HCT116 (cell line): ENCODE results near the gene UACA.

Experiments
- ATF3 ChIP-seq: IDR thresholded peaks from 2 replicates; pipeline ENCODE4 v1.6.1; 2012
- CTCF ChIP-seq, 3 experiments: fragments of 200-600 bp in 1 of 3; sonication (generic) in 1 of 3; IDR thresholded peaks in 2 of 3; conservative IDR thresholded peaks in 1 of 3; 2 replicates each; pipeline ENCODE4 v1.5.1; 2012 to 2017; ENCODE audit warnings: low read depth in 2 of 3, low read length in 2 of 3, antibody characterized with exemption in 1 of 3, borderline replicate concordance in 1 of 3, control low read depth in 1 of 3, mild to moderate bottlenecking in 1 of 3, mixed read lengths in 1 of 3, mixed run types in 1 of 3, moderate library complexity in 1 of 3; ENCODE audit not compliant: insufficient read depth in 1 of 3
- EGR1 ChIP-seq: IDR thresholded peaks from 2 replicates; pipeline ENCODE4 v1.6.1; 2012; ENCODE audit warnings: low read depth
- EZH2 ChIP-seq: fragments of 200-600 bp; sonication (generic); IDR thresholded peaks from 2 replicates; pipeline ENCODE4 v1.6.1; 2017; ENCODE audit warnings: antibody characterized with exemption, mixed run types
- RAD21 ChIP-seq: IDR thresholded peaks from 2 replicates; pipeline ENCODE4 v1.6.1; 2012; ENCODE audit warnings: low read depth, mild to moderate bottlenecking

DNA sequence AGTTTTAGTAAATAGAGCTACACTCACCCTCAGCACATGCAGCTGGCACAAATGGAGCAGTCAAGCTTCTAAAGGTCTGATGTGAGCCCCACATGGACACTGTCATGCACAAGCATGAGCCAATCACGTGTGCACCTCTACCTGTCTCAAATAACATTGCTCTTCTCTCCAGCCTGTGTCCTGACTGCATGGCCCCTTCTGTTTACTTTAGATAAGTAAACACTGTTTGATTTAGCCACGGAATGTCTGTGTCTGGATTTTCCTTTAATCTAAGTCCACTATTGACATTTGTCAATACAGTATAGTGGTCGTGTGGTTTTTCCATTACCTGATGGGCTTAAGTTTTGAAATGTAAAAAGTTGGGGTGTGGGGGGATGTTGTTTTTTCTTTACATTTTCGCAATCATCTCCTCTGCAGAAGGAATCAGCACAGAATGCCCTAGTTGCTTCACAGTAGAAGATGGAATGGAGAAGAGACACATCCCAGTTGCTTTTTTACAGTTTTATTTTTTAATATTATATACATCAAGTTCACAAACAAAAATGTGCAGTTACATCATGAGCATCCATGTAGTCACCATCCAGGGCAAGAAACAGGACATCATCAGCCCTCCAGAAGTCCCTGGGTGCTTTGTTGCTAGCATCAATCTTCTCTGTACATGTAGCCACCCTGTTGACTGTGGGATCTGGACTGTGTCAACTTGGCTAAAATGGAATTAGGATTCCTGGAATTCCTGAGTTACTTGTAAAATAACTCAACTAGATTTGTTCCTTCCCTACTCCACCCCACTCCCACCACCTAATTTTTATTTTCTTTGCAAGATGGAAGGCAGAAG lies 146.1 kb downstream of the UACA start:
- no peak for TF ChIP-seq CTCF (IDR thresholded peaks at IDR 0.05 in 2 of 3, conservative IDR thresholded peaks at IDR 0.05 in 1 of 3; ENCODE audit: borderline replicate concordance in 1 of 3, insufficient read depth in 1 of 3, low read depth in 2 of 3, low read length in 2 of 3)
- no peak for TF ChIP-seq EGR1
- no peak for TF ChIP-seq RAD21
- no peak for TF ChIP-seq EZH2
- no peak for TF ChIP-seq ATF3
